ENCODE results near the gene COL13A1.

DNA sequence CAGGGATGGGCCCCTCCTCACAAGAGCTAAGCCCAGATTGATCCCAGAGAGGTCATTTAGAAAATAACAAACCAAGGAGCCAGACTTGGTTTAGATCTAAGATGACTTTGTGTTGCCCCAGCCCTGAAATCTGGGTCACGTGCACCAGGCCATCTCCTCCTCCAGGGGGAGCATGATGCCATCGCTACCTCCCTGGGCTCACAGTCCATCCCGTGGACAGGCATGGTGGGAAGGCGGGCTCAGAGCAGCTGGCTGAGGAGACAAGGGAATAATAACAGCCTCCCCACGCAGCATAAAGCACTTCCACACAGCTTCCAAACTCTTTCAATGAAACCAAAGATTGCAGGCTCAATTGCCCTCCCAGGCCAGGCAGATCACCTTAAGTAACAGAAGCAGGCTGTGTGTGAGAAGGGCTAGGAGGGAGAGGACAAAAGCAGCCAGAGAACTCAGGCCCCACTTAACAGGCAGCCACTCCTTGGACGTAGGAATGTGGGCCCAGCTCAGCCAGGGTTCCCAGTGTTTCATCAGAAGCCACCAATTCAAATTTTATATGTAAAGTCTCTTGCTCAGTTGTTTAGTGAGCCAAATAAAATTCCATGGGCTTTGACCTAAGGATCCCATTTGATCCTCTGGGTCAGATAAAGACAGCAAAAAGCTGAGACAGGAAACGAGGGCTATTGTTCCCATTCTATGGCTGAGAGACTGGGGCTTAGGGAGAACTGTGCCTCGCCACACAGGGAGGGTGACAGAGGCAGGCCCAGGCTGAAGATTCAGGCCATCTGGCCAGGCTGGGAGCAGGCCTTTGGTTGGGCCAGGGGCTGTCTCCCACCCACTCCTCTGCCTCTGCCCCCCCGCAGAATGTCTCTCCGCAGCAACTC, 100.2 kb downstream of the COL13A1 start:
- TF ChIP-seq ELF4 (IDR thresholded peaks at IDR 0.05) = no peak
- no peak for TF ChIP-seq SUZ12 (IDR thresholded peaks at IDR 0.05)
- TF ChIP-seq SP1 (IDR thresholded peaks at IDR 0.05) = no peak
- no peak for TF ChIP-seq FOXK2 (IDR thresholded peaks at IDR 0.05)
- no peak for TF ChIP-seq FOXA1 (IDR thresholded peaks at IDR 0.05)
- no peak for TF ChIP-seq ARNT (IDR thresholded peaks at IDR 0.05)

Measured in HEK293T (cell line).